CD4-positive, alpha-beta T cell (primary cell): ENCODE data around the gene PIKFYVE. TPM values are rescaled to one million over a fixed set of nuclear protein-coding genes. Genes with fewer than 3 reads are reported as not detected.

Experiments used
- ATAC-seq: fragments of 200-7000 bp; cut with Tn5 transposase; one replicate; pipeline ENCODE4 v1.10.0; 2022; ENCODE audit warnings: mild to moderate bottlenecking; ENCODE audit not compliant: poor library complexity
- CTCF ChIA-PET: fragments of 350-600 bp; sonication (Branson Sonifier 250); formaldehyde crosslinking; loops from one replicate; lab custom pipeline; 2021; ENCODE audit warnings: antibody characterized with exemption, inconsistent platforms; lab: Charles Lee
- POLR2A ChIA-PET: fragments of 350-600 bp; sonication (Branson Sonifier 250); formaldehyde crosslinking; loops from one replicate; lab custom pipeline; 2021; ENCODE audit warnings: antibody characterized with exemption, inconsistent platforms; lab: Charles Lee
- DNase-seq, 14 experiments: peaks; one replicate each; pipeline ENCODE4 v3.0.0-alpha.2; 2013 to 2020; ENCODE audit warnings: mixed read lengths in 2 of 14
- H3K27ac ChIP-seq, 2 donors: one replicate each; pipeline versions ENCODE4 v1.5.1 to v1.7.0; 2013; ENCODE audit warnings: low read length in 2 of 2, low read depth in 1 of 2, mild to moderate bottlenecking in 1 of 2
- H3K27me3 ChIP-seq, 2 experiments: 1 replicate in 1 of 2; 2 replicates in 1 of 2; pipeline versions ENCODE4 v1.6.1 to v1.7.0; 2013; ENCODE audit warnings: low read length in 2 of 2, control low read depth in 1 of 2, mild to moderate bottlenecking in 1 of 2, moderate library complexity in 1 of 2; ENCODE audit not compliant: insufficient read depth in 2 of 2, control insufficient read depth in 1 of 2
- H3K36me3 ChIP-seq: one replicate; pipeline ENCODE4 v1.6.1; 2013; ENCODE audit warnings: low read length, control low read depth; ENCODE audit not compliant: insufficient read depth
- H3K4me1 ChIP-seq: one replicate; pipeline ENCODE4 v1.6.1; 2013; ENCODE audit warnings: low read length, control low read depth; ENCODE audit not compliant: insufficient read depth
- H3K4me3 ChIP-seq: one replicate; pipeline ENCODE4 v1.5.1; 2013; ENCODE audit warnings: mild to moderate bottlenecking, low read length, moderate library complexity
- H3K9me3 ChIP-seq, 2 experiments: 1 replicate in 1 of 2; 2 replicates in 1 of 2; pipeline versions ENCODE4 v1.6.1 to v1.7.0; 2013; ENCODE audit warnings: low read length in 2 of 2, mild to moderate bottlenecking in 2 of 2, control low read depth in 1 of 2, moderate library complexity in 1 of 2; ENCODE audit not compliant: control insufficient read depth in 1 of 2, insufficient read depth in 1 of 2
- H3K27ac Mint-ChIP-seq: one replicate; pipeline ENCODE4 v1.8.0; 2020; ENCODE audit warnings: mixed read lengths
- H3K27me3 Mint-ChIP-seq: one replicate; pipeline ENCODE4 v1.8.0; 2021; ENCODE audit warnings: mixed read lengths
- H3K36me3 Mint-ChIP-seq: one replicate; pipeline ENCODE4 v1.8.0; 2021; ENCODE audit warnings: low read depth, mixed read lengths
- H3K4me1 Mint-ChIP-seq: one replicate; pipeline ENCODE4 v1.8.0; 2021; ENCODE audit warnings: low read depth, mixed read lengths
- H3K4me3 Mint-ChIP-seq: one replicate; pipeline ENCODE4 v1.8.0; 2020; ENCODE audit warnings: mild to moderate bottlenecking, mixed read lengths
- H3K9me3 Mint-ChIP-seq: one replicate; pipeline ENCODE4 v1.8.0; 2020; ENCODE audit warnings: mixed read lengths
- CTCF ChIP-seq: fragments of 200-600 bp; IDR thresholded peaks from one replicate; pipeline ENCODE4 v1.8.0; 2022; ENCODE audit warnings: antibody characterized with exemption, mild to moderate bottlenecking
- intact Hi-C, 2 experiments: fragments of 100-400 bp; cut with DNase I in 1 of 2; cut with micrococcal nuclease in 1 of 2; formaldehyde crosslinking; loops; one replicate each; pipeline versions ENCODE4 v1.15.1 to v1.9.0; 2023 to 2025; cut with DNase I, micrococcal nuclease
- total RNA-seq, 174 experiments: library from RNA in 2 of 174; stranded (reverse) in 2 of 174; gene quantifications; one replicate each; pipeline ENCODE4 v1.2.3 and lab custom pipeline; 2021 to 2026

Gene PIKFYVE
- total RNA-seq, 2 experiments from 2014 or later, result 29.3 to 29.9 TPM

GRCh38 chr2:208224802-208225201 lies 41.3 kb upstream of the PIKFYVE start:
- Histone ChIP-seq H3K9me3 (peaks cover 0 to 4% of the 10 kb centered on the region in 2 experiments), H3K36me3 (no peaks in the 10 kb centered on the region), H3K27ac (no peak overlapping the region), H3K4me3 (no peak overlapping the region), H3K27me3 (no peaks in the 10 kb centered on the region), H3K4me1 (no peaks in the 10 kb centered on the region)
- intact Hi-C loops, result no loop called here
- Mint-ChIP-seq H3K27me3 (no peaks in the 10 kb centered on the region), H3K4me1 (no peaks in the 10 kb centered on the region), H3K4me3 (no peak overlapping the region), H3K9me3 (no peaks in the 10 kb centered on the region), H3K27ac (no peak overlapping the region), H3K36me3 (no peaks in the 10 kb centered on the region)
- CTCF ChIA-PET, result no interaction called here
- ATAC-seq (no peak), DNase-seq (no peak)
- POLR2A ChIA-PET, result no interaction called here
- TF ChIP-seq CTCF, result no peak

- POLR2A ChIA-PET, result no interaction called here
- Histone ChIP-seq H3K27ac (no peak overlapping the region), H3K36me3 (no peaks in the 10 kb centered on the region), H3K4me3 (no peak overlapping the region), H3K27me3 (no peaks in the 10 kb centered on the region), H3K4me1 (no peaks in the 10 kb centered on the region), H3K9me3 (peaks cover 0 to 4% of the 10 kb centered on the region in 2 experiments)
- ATAC-seq, result no peak
- CTCF ChIA-PET, result no interaction called here
- no peaks in the 10 kb centered on the region for H3K4me1 Mint-ChIP-seq
- intact Hi-C loops, result no loop called here
- H3K27ac Mint-ChIP-seq, result no peak overlapping the region
- no peaks in the 10 kb centered on the region for H3K27me3 Mint-ChIP-seq
- no peaks in the 10 kb centered on the region for H3K36me3 Mint-ChIP-seq
- DNase-seq, result no peak
- H3K9me3 Mint-ChIP-seq, result peaks cover 10% of the 10 kb centered on the region
- no peak overlapping the region for H3K4me3 Mint-ChIP-seq
- TF ChIP-seq CTCF, result no peak
Observed at GRCh38 chr2:208227581-208228232, 38.3 kb upstream of the PIKFYVE start.

- POLR2A ChIA-PET, result no interaction called here
- Mint-ChIP-seq H3K27ac (no peak overlapping the region), H3K27me3 (no peaks in the 10 kb centered on the region)
Observed at GRCh38 chr2:208228476-208228875, 37.6 kb upstream of the PIKFYVE start.

More at GRCh38 chr2:208228476-208228875, 37.6 kb upstream of the PIKFYVE start:
- Mint-ChIP-seq H3K4me1 (no peaks in the 10 kb centered on the region), H3K9me3 (peaks cover 10% of the 10 kb centered on the region), H3K36me3 (no peaks in the 10 kb centered on the region), H3K4me3 (no peak overlapping the region)
- ATAC-seq, result no peak
- peaks cover 0 to 4% of the 10 kb centered on the region in 2 experiments for H3K9me3 ChIP-seq
- TF ChIP-seq CTCF, result no peak
- intact Hi-C loops, result no loop called here
- H3K27ac ChIP-seq, result no peak overlapping the region
- DNase-seq, result no peak
- no peak overlapping the region for H3K4me3 ChIP-seq
- CTCF ChIA-PET, result no interaction called here
- no peaks in the 10 kb centered on the region for H3K36me3 ChIP-seq
- no peaks in the 10 kb centered on the region for H3K4me1 ChIP-seq
- no peaks in the 10 kb centered on the region for H3K27me3 ChIP-seq
